HCT116 (cell line): ENCODE measurements around the gene TMEM45A. TPM values are rescaled to one million over a fixed set of nuclear protein-coding genes. Genes with fewer than 3 reads are reported as not detected.

ENCODE experiments used
- ATAC-seq: fragments of 200-7000 bp; cut with Tn5 transposase; 2 replicates; pipeline ENCODE4 v1.9.1; 2020; ENCODE audit warnings: mild to moderate bottlenecking, moderate library complexity
- BruUV-seq: library from RNA; stranded (reverse); fragments of 400-500 nt; replicated peaks from 2 replicates; lab custom pipeline; 2021; lab: Mats Ljungman, UMichigan
- CTCF ChIA-PET: fragments of 300-600 bp; sonication (Branson Sonifier 250); formaldehyde crosslinking; loops from one replicate; lab custom pipeline; 2021; ENCODE audit warnings: antibody characterized with exemption; lab: Charles Lee
- POLR2A ChIA-PET: fragments of 300-600, 350-600 bp; sonication (Branson Sonifier 250); formaldehyde crosslinking; loops from one replicate; lab custom pipeline; 2021; ENCODE audit warnings: antibody characterized with exemption; lab: Charles Lee
- RAD21 ChIA-PET, 2 experiments: fragments of 300-600 bp; sonication (Branson Sonifier 250); formaldehyde crosslinking; loops; one replicate each; lab custom pipeline; 2023; ENCODE audit warnings: low total read pairs in 2 of 2; ENCODE audit not compliant: uncharacterized antibody in 2 of 2, unreplicated experiment in 2 of 2, low non-redundant PET in 1 of 2; lab: Charles Lee
- DNase-seq: peaks from one replicate; pipeline ENCODE4 v3.0.0-alpha.2; 2010; ENCODE audit warnings: low read depth, low spot score
- H2AFZ ChIP-seq: fragments of 200-600 bp; shearing (Covaris generic), sonication (generic); 2 replicates; pipeline ENCODE4 v1.6.1; 2017; ENCODE audit warnings: low read depth, mixed run types, mixed read lengths, antibody characterized with exemption, low read length; ENCODE audit not compliant: poor library complexity, severe bottlenecking
- H3K27ac ChIP-seq: 2 replicates; pipeline ENCODE4 v1.5.1; 2012; ENCODE audit warnings: low read depth, low read length
- H3K27me3 ChIP-seq: fragments of 200-600 bp; sonication (generic); 2 replicates; pipeline ENCODE4 v1.6.1; 2016; ENCODE audit warnings: mixed run types, low read length, mixed read lengths; ENCODE audit not compliant: insufficient read depth
- H3K36me3 ChIP-seq, 2 experiments: fragments of 200-500 bp in 1 of 2; fragments of 200-600 bp in 1 of 2; sonication (Bioruptor generic) in 1 of 2; sonication (generic) in 1 of 2; 2 replicates each; pipeline versions ENCODE4 v1.5.1 to v1.6.1; 2014 to 2016; ENCODE audit warnings: low read length in 2 of 2, inconsistent platforms in 1 of 2, mixed read lengths in 1 of 2, mixed run types in 1 of 2; ENCODE audit not compliant: insufficient read depth in 2 of 2, control insufficient read depth in 1 of 2
- H3K4me1 ChIP-seq, 2 experiments: fragments of 200-600 bp in 1 of 2; sonication (generic) in 1 of 2; 2 replicates each; pipeline versions ENCODE4 v1.5.1 to v1.6.1; 2012 to 2017; ENCODE audit warnings: low read length in 2 of 2, inconsistent platforms in 1 of 2, mild to moderate bottlenecking in 1 of 2, mixed read lengths in 1 of 2, mixed run types in 1 of 2, moderate library complexity in 1 of 2; ENCODE audit not compliant: insufficient read depth in 2 of 2, control insufficient read depth in 1 of 2
- H3K4me2 ChIP-seq: fragments of 200-600 bp; sonication (generic); 2 replicates; pipeline ENCODE4 v1.6.1; 2017; ENCODE audit warnings: mixed run types, low read length, mixed read lengths
- H3K4me3 ChIP-seq, 2 experiments: fragments of 200-600 bp in 1 of 2; sonication (generic) in 1 of 2; replicated peaks in 1 of 2; 2 replicates each; pipeline ENCODE4 v1.5.1; 2011 to 2016; ENCODE audit warnings: low read length in 2 of 2, control low read depth in 1 of 2, low read depth in 1 of 2, mild to moderate bottlenecking in 1 of 2, mixed read lengths in 1 of 2, mixed run types in 1 of 2
- H3K79me2 ChIP-seq: fragments of 200-600 bp; sonication (generic); 2 replicates; pipeline ENCODE4 v1.6.1; 2017; ENCODE audit warnings: mild to moderate bottlenecking, mixed run types, low read length, moderate library complexity, mixed read lengths; ENCODE audit not compliant: insufficient read depth
- H3K9ac ChIP-seq: fragments of 200-600 bp; sonication (generic); 2 replicates; pipeline ENCODE4 v1.6.1; 2016; ENCODE audit warnings: low read length, mixed read lengths
- H3K9me2 ChIP-seq: fragments of 200-600 bp; sonication (generic), shearing (Covaris generic); 2 replicates; pipeline ENCODE4 v1.6.1; 2017; ENCODE audit warnings: mixed run types, mild to moderate bottlenecking, moderate library complexity; ENCODE audit not compliant: insufficient read depth
- H3K9me3 ChIP-seq, 2 experiments: fragments of 200-500 bp in 1 of 2; fragments of 200-600 bp in 1 of 2; sonication (Bioruptor generic) in 1 of 2; sonication (generic) in 1 of 2; 2 replicates each; pipeline ENCODE4 v1.6.1; 2014 to 2017; ENCODE audit warnings: low read length in 2 of 2, mixed read lengths in 2 of 2, inconsistent platforms in 1 of 2, low read depth in 1 of 2, mild to moderate bottlenecking in 1 of 2, mixed run types in 1 of 2, moderate library complexity in 1 of 2; ENCODE audit not compliant: control insufficient read depth in 1 of 2, insufficient read depth in 1 of 2
- H4K20me1 ChIP-seq: fragments of 200-600 bp; sonication (generic), shearing (Covaris generic); 2 replicates; pipeline ENCODE4 v1.6.1; 2017; ENCODE audit warnings: mixed run types, mild to moderate bottlenecking, moderate library complexity; ENCODE audit not compliant: insufficient read depth
- ATF3 ChIP-seq: IDR thresholded peaks from 2 replicates; pipeline ENCODE4 v1.6.1; 2012
- CBX3 ChIP-seq: IDR thresholded peaks from 2 replicates; pipeline ENCODE4 v1.6.1; 2012; ENCODE audit warnings: low read depth
- CEBPB ChIP-seq: IDR thresholded peaks from 2 replicates; pipeline ENCODE4 v1.6.1; 2012; ENCODE audit warnings: low read depth
- ELF1 ChIP-seq: IDR thresholded peaks from 2 replicates; pipeline ENCODE4 v1.6.1; 2012; ENCODE audit warnings: low read depth, borderline replicate concordance
- EZH2 ChIP-seq: fragments of 200-600 bp; sonication (generic); IDR thresholded peaks from 2 replicates; pipeline ENCODE4 v1.6.1; 2017; ENCODE audit warnings: antibody characterized with exemption, mixed run types
- EZH2phosphoT487 ChIP-seq: fragments of 200-600 bp; IDR thresholded peaks from 2 replicates; pipeline ENCODE4 v1.6.1; 2018; ENCODE audit warnings: antibody characterized with exemption, borderline replicate concordance
- FOSL1 ChIP-seq: IDR thresholded peaks from 2 replicates; pipeline ENCODE4 v1.6.1; 2012; ENCODE audit warnings: low read depth
- JUND ChIP-seq: IDR thresholded peaks from 2 replicates; pipeline ENCODE4 v1.6.1; 2012
- MAX ChIP-seq: IDR thresholded peaks from 2 replicates; pipeline ENCODE4 v1.6.1; 2012
- POLR2A ChIP-seq: IDR thresholded peaks from 2 replicates; pipeline ENCODE4 v1.7.0; 2011; ENCODE audit warnings: borderline replicate concordance; ENCODE audit not compliant: insufficient read depth, insufficient read length; ENCODE audit errors: extremely low read depth
- POLR2AphosphoS5 ChIP-seq: IDR thresholded peaks from 2 replicates; pipeline ENCODE4 v1.6.1; 2011; ENCODE audit warnings: mild to moderate bottlenecking, low read depth, low read length, moderate library complexity
- RAD21 ChIP-seq: IDR thresholded peaks from 2 replicates; pipeline ENCODE4 v1.6.1; 2012; ENCODE audit warnings: low read depth, mild to moderate bottlenecking
- REST ChIP-seq: IDR thresholded peaks from 2 replicates; pipeline ENCODE4 v1.6.1; 2012; ENCODE audit warnings: low read depth
- SIN3A ChIP-seq: IDR thresholded peaks from 2 replicates; pipeline ENCODE4 v1.6.1; 2012; ENCODE audit warnings: low read depth
- SP1 ChIP-seq: IDR thresholded peaks from 2 replicates; pipeline ENCODE4 v1.6.1; 2012; ENCODE audit warnings: low read depth
- SRF ChIP-seq: IDR thresholded peaks from 2 replicates; pipeline ENCODE4 v1.6.1; 2012; ENCODE audit warnings: low read depth
- TCF7L2 ChIP-seq: IDR thresholded peaks from 2 replicates; pipeline ENCODE4 v1.7.0; 2011; ENCODE audit warnings: borderline replicate concordance, inconsistent platforms; ENCODE audit not compliant: insufficient read depth, insufficient read length; ENCODE audit errors: extremely low read depth
- YY1 ChIP-seq: IDR thresholded peaks from 2 replicates; pipeline ENCODE4 v1.6.1; 2011; ENCODE audit warnings: low read length, low read depth, moderate library complexity, mild to moderate bottlenecking; ENCODE audit not compliant: insufficient replicate concordance; ENCODE audit errors: extremely low read depth
- intact Hi-C: fragments of 100-400 bp; cut with micrococcal nuclease; formaldehyde crosslinking; loops from 2 replicates; pipeline ENCODE4 v1.10.0; 2022
- total RNA-seq: library from RNA; stranded (reverse); gene quantifications from one replicate; pipeline ENCODE4 v1.2.1, GENCODE V29; 2021; ENCODE audit not compliant: unreplicated experiment

The TMEM45A gene
- total RNA-seq, 1 experiment from 2014 or later, result 5.0 TPM

- ChIA-PET RAD21 (no interaction called here), CTCF (no interaction called here), POLR2A (no interaction called here)
- Histone ChIP-seq H3K9ac (no peak overlapping the region), H3K79me2 (no peaks in the 10 kb centered on the region), H3K4me1 (no peaks in the 10 kb centered on the region), H2AFZ (no peak overlapping the region), H3K4me3 (no peak overlapping the region), H3K36me3 (no peaks in the 10 kb centered on the region), H3K27me3 (no peaks in the 10 kb centered on the region), H3K4me2 (no peak overlapping the region), H3K9me3 (no peaks in the 10 kb centered on the region), H3K27ac (no peak overlapping the region), H4K20me1 (no peaks in the 10 kb centered on the region), H3K9me2 (no peaks in the 10 kb centered on the region)
- BruUV-seq, result no TSS peak
- DNase-seq, result no peak
- TF ChIP-seq YY1, result no peak
- TF ChIP-seq EZH2, result no peak
- TF ChIP-seq POLR2A, result no peak
- no peak for TF ChIP-seq CBX3
- TF ChIP-seq ELF1, result no peak
- no peak for TF ChIP-seq JUND
- intact Hi-C loops, result no loop called here
- ATAC-seq, result no peak
These were observed 40.0 kb downstream of the TMEM45A start for GRCh38 chr3:100532411-100532810.

- no peaks in the 10 kb centered on the region for H3K4me1 ChIP-seq
- H4K20me1 ChIP-seq, result no peaks in the 10 kb centered on the region
- H3K27me3 ChIP-seq, result no peaks in the 10 kb centered on the region
- H3K36me3 ChIP-seq, result no peaks in the 10 kb centered on the region
- no peak overlapping the region for H3K4me2 ChIP-seq
- no TSS peak for BruUV-seq
- ChIA-PET POLR2A (no interaction called here), CTCF (no interaction called here), RAD21 (no interaction called here)
- no peak overlapping the region for H2AFZ ChIP-seq
- H3K27ac ChIP-seq, result no peak overlapping the region
- no peaks in the 10 kb centered on the region for H3K9me2 ChIP-seq
- H3K9ac ChIP-seq, result no peak overlapping the region
- no peak for ATAC-seq
- H3K9me3 ChIP-seq, result no peaks in the 10 kb centered on the region
- DNase-seq, result no peak
- intact Hi-C loops, result no loop called here
- no peaks in the 10 kb centered on the region for H3K79me2 ChIP-seq
- H3K4me3 ChIP-seq, result no peak overlapping the region
- no peak for TF ChIP-seq FOSL1
- no peak for TF ChIP-seq TCF7L2
- TF ChIP-seq ATF3, result no peak
- TF ChIP-seq JUND, result no peak
- no peak for TF ChIP-seq SRF
- TF ChIP-seq CEBPB, result no peak
- TF ChIP-seq REST, result no peak
- TF ChIP-seq EZH2phosphoT487, result no peak
- no peak for TF ChIP-seq POLR2AphosphoS5
- no peak for TF ChIP-seq RAD21
- no peak for TF ChIP-seq ELF1
- TF ChIP-seq MAX, result no peak
- TF ChIP-seq POLR2A, result no peak
- no peak for TF ChIP-seq SP1
- TF ChIP-seq SIN3A, result no peak
These were observed 40.8 kb downstream of the TMEM45A start for GRCh38 chr3:100533176-100533575.
